H9 (cell line): ENCODE data around the gene COMT. TPM values are rescaled to one million over a fixed set of nuclear protein-coding genes. Genes with fewer than 3 reads are reported as not detected.
"Not testable (repeated sequence)": the region's sequence is repeated elsewhere in the genome, so short reads cannot be mapped to it uniquely, and the experiment has no call there.

Source experiments
- DNase-seq: peaks from one replicate; pipeline ENCODE4 v3.0.0-alpha.2; 2017
- H2AFZ ChIP-seq: one replicate; pipeline ENCODE4 v1.6.1; 2013; ENCODE audit warnings: mild to moderate bottlenecking, low read length, control low read depth, moderate library complexity
- H2AK5ac ChIP-seq: 2 replicates; pipeline ENCODE4 v1.6.1; 2013; ENCODE audit warnings: low read length, control low read depth, mixed read lengths; ENCODE audit not compliant: insufficient read length
- H2BK120ac ChIP-seq: one replicate; pipeline ENCODE4 v1.6.1; 2013; ENCODE audit warnings: low read depth, mild to moderate bottlenecking, low read length, control low read depth, inconsistent platforms; ENCODE audit not compliant: poor library complexity, severe bottlenecking
- H2BK12ac ChIP-seq: 2 replicates; pipeline ENCODE4 v1.6.1; 2013; ENCODE audit warnings: low read length, control low read depth, mixed read lengths, low read depth; ENCODE audit not compliant: insufficient read length
- H2BK15ac ChIP-seq: 2 replicates; pipeline ENCODE4 v1.6.1; 2013; ENCODE audit warnings: low read depth, low read length, control low read depth
- H2BK20ac ChIP-seq: one replicate; pipeline ENCODE4 v1.6.1; 2013; ENCODE audit warnings: low read depth, mild to moderate bottlenecking, low read length, control low read depth, inconsistent platforms; ENCODE audit not compliant: poor library complexity, severe bottlenecking
- H2BK5ac ChIP-seq: 2 replicates; pipeline ENCODE4 v1.6.1; 2013; ENCODE audit warnings: low read length, control low read depth, mixed read lengths; ENCODE audit not compliant: insufficient read length
- H3K14ac ChIP-seq: 2 replicates; pipeline ENCODE4 v1.6.1; 2013; ENCODE audit warnings: low read length, control low read depth; ENCODE audit not compliant: insufficient read depth
- H3K18ac ChIP-seq: 2 replicates; pipeline ENCODE4 v1.6.1; 2013; ENCODE audit warnings: low read depth, mild to moderate bottlenecking, mixed read lengths, low read length, control low read depth; ENCODE audit not compliant: insufficient read length
- H3K23ac ChIP-seq: 2 replicates; pipeline ENCODE4 v1.6.1; 2013; ENCODE audit warnings: low read length, control low read depth, mixed read lengths, low read depth; ENCODE audit not compliant: insufficient read length
- H3K23me2 ChIP-seq: 2 replicates; pipeline ENCODE4 v1.6.1; 2013; ENCODE audit warnings: low read depth, mild to moderate bottlenecking, mixed read lengths, low read length, control low read depth; ENCODE audit not compliant: insufficient read length, poor library complexity, severe bottlenecking
- H3K27ac ChIP-seq: 2 replicates; pipeline ENCODE4 v1.5.1; 2013; ENCODE audit warnings: low read length, control low read depth, mixed read lengths, low read depth; ENCODE audit not compliant: insufficient read length
- H3K27me3 ChIP-seq: 2 replicates; pipeline ENCODE4 v1.6.1; 2013; ENCODE audit warnings: low read length, control low read depth, inconsistent platforms; ENCODE audit not compliant: insufficient read depth
- H3K4ac ChIP-seq: 2 replicates; pipeline ENCODE4 v1.6.1; 2013; ENCODE audit warnings: low read depth, mild to moderate bottlenecking, control low read depth, inconsistent platforms, low read length, moderate library complexity
- H3K4me1 ChIP-seq: 2 replicates; pipeline ENCODE4 v1.6.1; 2013; ENCODE audit warnings: low read length, control low read depth, inconsistent platforms; ENCODE audit not compliant: insufficient read depth
- H3K4me2 ChIP-seq: 2 replicates; pipeline ENCODE4 v1.6.1; 2013; ENCODE audit warnings: low read length, control low read depth, mixed read lengths; ENCODE audit not compliant: insufficient read length, insufficient read depth
- H3K56ac ChIP-seq: 2 replicates; pipeline ENCODE4 v1.6.1; 2013; ENCODE audit warnings: low read depth, mild to moderate bottlenecking, mixed read lengths, low read length, control low read depth; ENCODE audit not compliant: insufficient read length
- H3K79me1 ChIP-seq: 2 replicates; pipeline ENCODE4 v1.6.1; 2013; ENCODE audit warnings: low read depth, mild to moderate bottlenecking, moderate library complexity, low read length, control low read depth, inconsistent platforms; ENCODE audit not compliant: insufficient read depth, poor library complexity, severe bottlenecking
- H3K79me2 ChIP-seq: 2 replicates; pipeline ENCODE4 v1.6.1; 2013; ENCODE audit warnings: low read length, control low read depth, inconsistent platforms; ENCODE audit not compliant: insufficient read depth
- H3K9ac ChIP-seq: 2 replicates; pipeline ENCODE4 v1.6.1; 2013; ENCODE audit warnings: low read length, control low read depth, mixed read lengths; ENCODE audit not compliant: insufficient read length; ENCODE audit errors: extremely low read depth
- H3K9me3 ChIP-seq: one replicate; pipeline ENCODE4 v1.6.1; 2013; ENCODE audit warnings: low read depth, low read length, inconsistent platforms; ENCODE audit not compliant: control insufficient read depth
- H3T11ph ChIP-seq: one replicate; pipeline ENCODE4 v1.6.1; 2013; ENCODE audit warnings: mild to moderate bottlenecking, low read length, control low read depth, inconsistent platforms
- H4K20me1 ChIP-seq: one replicate; pipeline ENCODE4 v1.6.1; 2013; ENCODE audit not compliant: control insufficient read depth, insufficient read length, insufficient read depth
- H4K5ac ChIP-seq: 2 replicates; pipeline ENCODE4 v1.6.1; 2013; ENCODE audit warnings: low read depth, mild to moderate bottlenecking, mixed read lengths, low read length, control low read depth; ENCODE audit not compliant: insufficient read length
- H4K8ac ChIP-seq: replicated peaks from 2 replicates; pipeline ENCODE4 v1.6.1; 2013; ENCODE audit warnings: low read length, control low read depth, mixed read lengths, low read depth; ENCODE audit not compliant: insufficient read length
- H4K91ac ChIP-seq: 2 replicates; pipeline ENCODE4 v1.6.1; 2013; ENCODE audit warnings: low read depth, mild to moderate bottlenecking, moderate library complexity, mixed read lengths, low read length, control low read depth; ENCODE audit not compliant: insufficient read length
- H3K27ac Mint-ChIP-seq, 3 experiments: 2 replicates in 2 of 3; 3 replicates in 1 of 3; pipeline ENCODE4 v1.8.0; 2020 to 2021; ENCODE audit warnings: mixed read lengths in 3 of 3, mild to moderate bottlenecking in 1 of 3, moderate library complexity in 1 of 3
- H3K27me3 Mint-ChIP-seq: 2 replicates; pipeline ENCODE4 v1.8.0; 2021; ENCODE audit warnings: low read depth, mild to moderate bottlenecking, moderate library complexity, mixed read lengths
- H3K36me3 Mint-ChIP-seq, 3 experiments: 2 replicates in 2 of 3; 3 replicates in 1 of 3; pipeline ENCODE4 v1.8.0; 2020 to 2021; ENCODE audit warnings: low read depth in 3 of 3, mixed read lengths in 3 of 3; ENCODE audit not compliant: insufficient read depth in 1 of 3
- H3K4me1 Mint-ChIP-seq, 2 experiments: 2 replicates each; pipeline ENCODE4 v1.8.0; 2020; ENCODE audit warnings: mixed read lengths in 2 of 2
- H3K4me3 Mint-ChIP-seq, 2 experiments: 2 replicates in 1 of 2; 3 replicates in 1 of 2; pipeline ENCODE4 v1.8.0; 2020 to 2021; ENCODE audit warnings: mild to moderate bottlenecking in 2 of 2, mixed read lengths in 2 of 2, moderate library complexity in 1 of 2
- H3K9me3 Mint-ChIP-seq, 2 experiments: 2 replicates in 1 of 2; 3 replicates in 1 of 2; pipeline ENCODE4 v1.8.0; 2020; ENCODE audit warnings: mild to moderate bottlenecking in 2 of 2, mixed read lengths in 2 of 2, moderate library complexity in 1 of 2
- CTCF ChIP-seq: fragments of 200-600 bp; sonication (generic); conservative IDR thresholded peaks from 3 replicates; pipeline ENCODE4 v1.8.0; 2021; ENCODE audit warnings: antibody characterized with exemption, mild to moderate bottlenecking
- WGBS: extraction: QIAGEN DNeasy Blood & Tissue Kit; methylation state at CpG from one replicate; pipeline ENCODE4 v1.1.7; 2013; ENCODE audit warnings: missing lambda C conversion rate, low lambda C conversion rate, mixed read lengths; ENCODE audit not compliant: insufficient read length; ENCODE audit errors: extremely low coverage; 5-methylcytosine and 5-hydroxymethylcytosine counted together
- total RNA-seq: library from RNA; stranded (reverse); gene quantifications from 2 replicates; pipeline ENCODE4 v1.2.1, GENCODE V29; 2021

Gene COMT
- total RNA-seq, 1 experiment from 2014 or later = 42.2 TPM

DNA sequence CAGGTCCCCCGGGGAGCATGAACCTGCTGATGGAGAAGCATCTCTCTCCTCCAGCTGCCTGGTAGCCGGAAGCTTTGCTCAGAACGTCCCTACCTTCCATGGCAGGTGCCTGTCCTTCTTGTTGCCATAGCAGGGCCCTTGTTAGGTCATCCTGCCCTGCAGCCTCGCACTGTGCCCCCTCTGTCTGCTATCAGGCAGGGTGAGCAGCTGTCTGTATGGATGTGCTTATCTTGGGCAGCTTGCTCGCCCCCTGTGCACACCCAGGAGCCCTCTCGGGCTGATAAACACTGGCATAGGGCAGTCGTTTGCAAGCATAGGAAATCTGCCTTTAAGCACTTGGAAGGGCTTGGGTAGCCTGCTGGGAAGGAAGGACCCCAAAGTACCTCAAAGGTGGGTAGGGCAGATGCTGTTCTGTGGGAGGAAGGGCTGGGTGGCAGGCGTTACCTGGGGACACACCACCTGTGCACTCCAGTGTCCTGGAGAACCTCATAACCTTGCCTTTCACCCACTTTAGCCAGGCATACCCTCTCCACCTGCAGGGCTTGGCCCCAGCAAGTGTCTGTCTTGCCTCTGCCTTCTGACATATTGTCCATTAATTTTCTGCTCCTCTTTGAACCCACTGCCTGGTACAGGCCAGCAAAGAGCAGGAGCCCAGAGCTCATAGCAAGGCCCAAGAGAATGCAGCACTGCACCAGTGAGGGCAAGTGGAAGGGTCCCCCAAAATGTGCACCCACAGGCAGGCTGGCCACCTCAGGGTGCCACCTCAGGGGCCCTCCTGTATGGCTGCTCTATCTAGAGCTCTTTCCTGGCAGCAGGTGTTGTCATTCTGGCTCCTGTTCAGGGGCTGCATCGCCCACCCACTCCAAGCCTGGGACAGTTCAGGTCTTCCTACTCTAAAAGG, 8.0 kb upstream of the COMT start:
- Histone ChIP-seq H2AK5ac (no peak overlapping the region), H3K14ac (no peak overlapping the region), H2BK15ac (no peak overlapping the region), H3K23me2 (no peaks in the 10 kb centered on the region), H3K4ac (no peak overlapping the region), H3K79me1 (no peaks in the 10 kb centered on the region), H4K91ac (no peak overlapping the region), H3K27me3 (no peaks in the 10 kb centered on the region), H3T11ph (no peak overlapping the region), H2AFZ (no peak overlapping the region), H3K9me3 (no peaks in the 10 kb centered on the region), H2BK20ac (no peak overlapping the region), H2BK120ac (no peak overlapping the region), H3K4me2 (no peak overlapping the region), H4K20me1 (peaks cover 3% of the 10 kb centered on the region), H4K8ac (no peak overlapping the region), H3K27ac (no peak overlapping the region), H3K56ac (no peak overlapping the region), H3K79me2 (no peaks in the 10 kb centered on the region), H3K23ac (no peak overlapping the region), H4K5ac (no peak overlapping the region), H2BK5ac (no peak overlapping the region), H3K9ac (no peak overlapping the region), H3K4me1 (no peaks in the 10 kb centered on the region), H2BK12ac (no peak overlapping the region), H3K18ac (no peak overlapping the region)
- H3K9me3 Mint-ChIP-seq = peaks cover 17 to 21% of the 10 kb centered on the region in 2 experiments
- no peak overlapping the region for H3K4me3 Mint-ChIP-seq
- no peak for DNase-seq
- peaks cover 5% of the 10 kb centered on the region for H3K27me3 Mint-ChIP-seq
- TF ChIP-seq CTCF = no peak
- H3K27ac Mint-ChIP-seq = no peak overlapping the region; a peak in 1 of 7 replicates
- peaks cover 13 to 27% (median 21%) of the 10 kb centered on the region in 3 experiments for H3K36me3 Mint-ChIP-seq
- no peaks in the 10 kb centered on the region for H3K4me1 Mint-ChIP-seq
- WGBS = no CpG with 5 or more reads among the region's 9 CpGs

- H3K9me3 Mint-ChIP-seq = peaks cover 17 to 21% of the 10 kb centered on the region in 2 experiments
- no CpG with 5 or more reads among the region's 11 CpGs for WGBS
- H3K18ac ChIP-seq, H3K4me3 Mint-ChIP-seq, H4K20me1 ChIP-seq, H2BK20ac ChIP-seq, H2AFZ ChIP-seq, DNase-seq, H2BK15ac ChIP-seq, H4K5ac ChIP-seq, H3K23me2 ChIP-seq, H3K9ac ChIP-seq, H3K9me3 ChIP-seq, H3K79me1 ChIP-seq, H3K4me1 ChIP-seq, H3K4me2 ChIP-seq, H3K56ac ChIP-seq, H3K4ac ChIP-seq, H3T11ph ChIP-seq, H3K23ac ChIP-seq, H4K91ac ChIP-seq, H4K8ac ChIP-seq, H3K14ac ChIP-seq, H2BK120ac ChIP-seq, H3K79me2 ChIP-seq, H3K27me3 Mint-ChIP-seq, H2AK5ac ChIP-seq, H2BK12ac ChIP-seq, H3K27ac ChIP-seq, H3K27ac Mint-ChIP-seq, H3K4me1 Mint-ChIP-seq, H2BK5ac ChIP-seq, H3K27me3 ChIP-seq: not testable (repeated sequence)
- peaks cover 13 to 27% (median 21%) of the 10 kb centered on the region in 3 experiments for H3K36me3 Mint-ChIP-seq
Measured at GRCh38 chr22:19935123-19935718, 6.4 kb upstream of the COMT start.
